ENCODE results near the gene PTPN7.

PTPN7 gene

DNA sequence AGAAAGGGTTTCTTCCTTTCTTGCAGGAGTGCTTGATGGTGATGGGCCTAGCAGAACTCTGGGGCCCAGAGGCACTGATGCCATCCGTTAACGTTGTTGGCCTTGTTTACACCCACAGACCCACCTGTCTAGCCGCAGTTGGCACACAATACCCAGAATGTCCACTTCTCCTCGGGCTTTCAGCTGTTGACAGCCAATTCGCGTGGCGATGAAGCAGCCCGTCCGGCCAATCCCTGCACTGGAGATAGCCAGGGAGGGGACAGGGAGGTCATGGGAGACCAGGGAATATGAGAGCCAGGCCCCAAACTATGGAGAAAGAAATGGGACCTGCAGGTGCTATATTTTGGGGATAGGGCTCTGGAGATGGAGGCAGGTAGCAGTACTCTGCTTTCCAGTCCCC is 10.2 kb downstream of the PTPN7 start:
- H2AFZ ChIP-seq (ENCODE audit: low read length) = no peak overlapping the region
- 0 out of 2 replicates have a peak, but pooled peaks cover under 1% of the 10 kb centered on the region for H3K79me2 ChIP-seq (ENCODE audit: low read length)
- H3K36me3 ChIP-seq (replicated peaks; ENCODE audit: insufficient read depth, low read length) = 0 out of 2 replicates have a peak, but pooled peaks cover 10% of the 10 kb centered on the region
- H3F3A ChIP-seq (ENCODE audit: insufficient read depth, low read length) = peaks cover 5% of the 10 kb centered on the region
- H3K4me1 ChIP-seq (ENCODE audit: low read length) = no peaks in the 10 kb centered on the region
- no peaks in the 10 kb centered on the region for H4K20me1 ChIP-seq (ENCODE audit: insufficient read depth, low read length)
- no peaks in the 10 kb centered on the region for H3K9me3 ChIP-seq (replicated peaks; ENCODE audit: insufficient read depth, low read length)
- H3K9ac ChIP-seq (ENCODE audit: low read length) = no peak overlapping the region
- no peak overlapping the region for H3K27ac ChIP-seq (ENCODE audit: low read length)
- H3K9me2 ChIP-seq (replicated peaks; ENCODE audit: insufficient read depth, low read length) = no peaks in the 10 kb centered on the region
- no peak for DNase-seq
- no peak overlapping the region for H3K4me3 ChIP-seq (ENCODE audit: low read length)
- no peak overlapping the region for H3K4me2 ChIP-seq (ENCODE audit: low read depth, low read length)
- no peaks in the 10 kb centered on the region for H3K27me3 ChIP-seq (replicated peaks; ENCODE audit: insufficient read depth, low read length)
- no peak for TF ChIP-seq EZH2 (optimal IDR thresholded peaks at IDR 0.05; ENCODE audit: low read depth, low read length)
- TF ChIP-seq, protein P1, sequence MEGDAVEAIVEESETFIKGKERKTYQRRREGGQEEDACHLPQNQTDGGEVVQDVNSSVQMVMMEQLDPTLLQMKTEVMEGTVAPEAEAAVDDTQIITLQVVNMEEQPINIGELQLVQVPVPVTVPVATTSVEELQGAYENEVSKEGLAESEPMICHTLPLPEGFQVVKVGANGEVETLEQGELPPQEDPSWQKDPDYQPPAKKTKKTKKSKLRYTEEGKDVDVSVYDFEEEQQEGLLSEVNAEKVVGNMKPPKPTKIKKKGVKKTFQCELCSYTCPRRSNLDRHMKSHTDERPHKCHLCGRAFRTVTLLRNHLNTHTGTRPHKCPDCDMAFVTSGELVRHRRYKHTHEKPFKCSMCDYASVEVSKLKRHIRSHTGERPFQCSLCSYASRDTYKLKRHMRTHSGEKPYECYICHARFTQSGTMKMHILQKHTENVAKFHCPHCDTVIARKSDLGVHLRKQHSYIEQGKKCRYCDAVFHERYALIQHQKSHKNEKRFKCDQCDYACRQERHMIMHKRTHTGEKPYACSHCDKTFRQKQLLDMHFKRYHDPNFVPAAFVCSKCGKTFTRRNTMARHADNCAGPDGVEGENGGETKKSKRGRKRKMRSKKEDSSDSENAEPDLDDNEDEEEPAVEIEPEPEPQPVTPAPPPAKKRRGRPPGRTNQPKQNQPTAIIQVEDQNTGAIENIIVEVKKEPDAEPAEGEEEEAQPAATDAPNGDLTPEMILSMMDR (IDR thresholded peaks at IDR 0.05; ENCODE audit: low read length) = no peak
- TF ChIP-seq EZH2phosphoT487 (IDR thresholded peaks at IDR 0.05; ENCODE audit: low read length) = no peak

GRCh38 chr1:202149566-202149965 is 10.8 kb downstream of the PTPN7 start:
- no peaks in the 10 kb centered on the region for H3K9me3 ChIP-seq (replicated peaks; ENCODE audit: insufficient read depth, low read length)
- DNase-seq = no peak
- no peak for TF ChIP-seq EZH2phosphoT487 (IDR thresholded peaks at IDR 0.05; ENCODE audit: low read length)
- no peak for TF ChIP-seq EZH2 (optimal IDR thresholded peaks at IDR 0.05; ENCODE audit: low read depth, low read length)
- TF ChIP-seq, protein P1 (IDR thresholded peaks at IDR 0.05; ENCODE audit: low read length) = no peak

GRCh38 chr1:202148391-202148790 is 12.0 kb downstream of the PTPN7 start:
- H3K9ac ChIP-seq (ENCODE audit: low read length) = no peak overlapping the region
- H3K4me3 ChIP-seq (ENCODE audit: low read length) = no peak overlapping the region
- H3K4me1 ChIP-seq (ENCODE audit: low read length) = no peaks in the 10 kb centered on the region
- H2AFZ ChIP-seq (ENCODE audit: low read length) = no peak overlapping the region
- no peak overlapping the region for H3K27ac ChIP-seq (ENCODE audit: low read length)
- no peaks in the 10 kb centered on the region for H3K9me2 ChIP-seq (replicated peaks; ENCODE audit: insufficient read depth, low read length)
- no peaks in the 10 kb centered on the region for H4K20me1 ChIP-seq (ENCODE audit: insufficient read depth, low read length)
- H3K27me3 ChIP-seq (replicated peaks; ENCODE audit: insufficient read depth, low read length) = no peaks in the 10 kb centered on the region
- TF ChIP-seq EZH2phosphoT487 (IDR thresholded peaks at IDR 0.05; ENCODE audit: low read length) (no peak), EZH2 (optimal IDR thresholded peaks at IDR 0.05; ENCODE audit: low read depth, low read length) (no peak)
- TF ChIP-seq, protein P1 (IDR thresholded peaks at IDR 0.05; ENCODE audit: low read length) = no peak
- no peaks in the 10 kb centered on the region for H3K9me3 ChIP-seq (replicated peaks; ENCODE audit: insufficient read depth, low read length)
- DNase-seq = no peak
- H3K36me3 ChIP-seq (replicated peaks; ENCODE audit: insufficient read depth, low read length) = 0 out of 2 replicates have a peak, but pooled peaks cover 10% of the 10 kb centered on the region
- peaks cover 7% of the 10 kb centered on the region for H3K79me2 ChIP-seq (ENCODE audit: low read length)
- peaks cover 11% of the 10 kb centered on the region for H3F3A ChIP-seq (ENCODE audit: insufficient read depth, low read length)
- H3K4me2 ChIP-seq (ENCODE audit: low read depth, low read length) = no peak overlapping the region

More at GRCh38 chr1:202149566-202149965, 10.8 kb downstream of the PTPN7 start:
- H3K27ac ChIP-seq (ENCODE audit: low read length) = no peak overlapping the region
- no peaks in the 10 kb centered on the region for H4K20me1 ChIP-seq (ENCODE audit: insufficient read depth, low read length)
- no peaks in the 10 kb centered on the region for H3K27me3 ChIP-seq (replicated peaks; ENCODE audit: insufficient read depth, low read length)
- H3K4me3 ChIP-seq (ENCODE audit: low read length) = no peak overlapping the region
- no peak overlapping the region for H3K9ac ChIP-seq (ENCODE audit: low read length)
- H3K79me2 ChIP-seq (ENCODE audit: low read length) = no peaks in the 10 kb centered on the region
- H3F3A ChIP-seq (ENCODE audit: insufficient read depth, low read length) = peaks cover 8% of the 10 kb centered on the region
- no peaks in the 10 kb centered on the region for H3K4me1 ChIP-seq (ENCODE audit: low read length)
- 0 out of 2 replicates have a peak, but pooled peaks cover 10% of the 10 kb centered on the region for H3K36me3 ChIP-seq (replicated peaks; ENCODE audit: insufficient read depth, low read length)
- H2AFZ ChIP-seq (ENCODE audit: low read length) = no peak overlapping the region
- no peak overlapping the region for H3K4me2 ChIP-seq (ENCODE audit: low read depth, low read length)
- H3K9me2 ChIP-seq (replicated peaks; ENCODE audit: insufficient read depth, low read length) = no peaks in the 10 kb centered on the region

Measured in MM.1S (cell line).